Measurements from ENCODE around the gene USP43.

DNA sequence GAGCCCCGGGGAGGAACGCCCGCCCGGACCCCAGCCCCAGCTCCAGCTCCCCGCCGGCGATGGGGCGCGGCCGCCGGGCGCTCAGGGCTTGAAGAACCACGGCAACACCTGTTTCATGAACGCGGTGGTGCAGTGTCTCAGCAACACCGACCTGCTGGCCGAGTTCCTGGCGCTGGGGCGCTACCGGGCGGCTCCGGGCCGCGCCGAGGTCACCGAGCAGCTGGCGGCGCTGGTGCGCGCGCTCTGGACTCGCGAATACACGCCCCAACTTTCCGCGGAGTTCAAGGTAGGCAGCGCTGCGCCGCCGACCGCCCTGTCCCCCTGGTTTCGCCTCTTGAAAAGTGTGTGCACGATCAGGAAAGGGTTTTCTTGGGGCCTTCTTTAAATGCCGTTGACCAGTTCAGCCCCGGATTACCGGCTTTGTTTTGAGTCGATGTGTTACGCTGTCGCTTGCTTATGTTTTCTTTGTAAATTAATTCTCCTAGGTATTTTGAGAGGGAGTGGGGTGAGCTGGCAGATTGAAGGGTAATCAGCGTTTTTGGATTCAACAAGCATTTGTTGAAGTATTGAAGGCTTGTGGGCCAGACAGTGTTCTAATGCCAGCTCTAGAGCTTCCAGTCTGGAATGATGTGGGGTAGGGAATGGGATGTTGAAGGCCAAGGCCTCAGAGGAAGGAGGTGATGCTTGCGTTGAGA, 681 bp downstream of the USP43 start:
- TF ChIP-seq POLR2A (IDR thresholded peaks at IDR 0.05; ENCODE audit: low read length) = no peak
- TF ChIP-seq GATA1 (IDR thresholded peaks at IDR 0.05; ENCODE audit: low read depth, low read length) = no peak

Measured in erythroblast (primary cell).